PC-9 (cell line): ENCODE measurements around the gene PDIA5.

Source experiments
- EZH2 ChIP-seq: fragments of 200-600 bp; sonication (generic); IDR thresholded peaks from 2 replicates; pipeline ENCODE4 v1.8.0; 2017; ENCODE audit warnings: antibody characterized with exemption, low read depth
- TF ChIP-seq, protein P1 (sequence below): fragments of 200-600 bp; sonication (generic); conservative IDR thresholded peaks from 2 replicates; pipeline ENCODE4 v1.6.1; 2017; ENCODE audit warnings: mixed run types, antibody characterized with exemption, mild to moderate bottlenecking, moderate library complexity

GRCh38 chr3:123094516-123095313 lies 27.9 kb downstream of the PDIA5 start:
- TF ChIP-seq, protein P1, sequence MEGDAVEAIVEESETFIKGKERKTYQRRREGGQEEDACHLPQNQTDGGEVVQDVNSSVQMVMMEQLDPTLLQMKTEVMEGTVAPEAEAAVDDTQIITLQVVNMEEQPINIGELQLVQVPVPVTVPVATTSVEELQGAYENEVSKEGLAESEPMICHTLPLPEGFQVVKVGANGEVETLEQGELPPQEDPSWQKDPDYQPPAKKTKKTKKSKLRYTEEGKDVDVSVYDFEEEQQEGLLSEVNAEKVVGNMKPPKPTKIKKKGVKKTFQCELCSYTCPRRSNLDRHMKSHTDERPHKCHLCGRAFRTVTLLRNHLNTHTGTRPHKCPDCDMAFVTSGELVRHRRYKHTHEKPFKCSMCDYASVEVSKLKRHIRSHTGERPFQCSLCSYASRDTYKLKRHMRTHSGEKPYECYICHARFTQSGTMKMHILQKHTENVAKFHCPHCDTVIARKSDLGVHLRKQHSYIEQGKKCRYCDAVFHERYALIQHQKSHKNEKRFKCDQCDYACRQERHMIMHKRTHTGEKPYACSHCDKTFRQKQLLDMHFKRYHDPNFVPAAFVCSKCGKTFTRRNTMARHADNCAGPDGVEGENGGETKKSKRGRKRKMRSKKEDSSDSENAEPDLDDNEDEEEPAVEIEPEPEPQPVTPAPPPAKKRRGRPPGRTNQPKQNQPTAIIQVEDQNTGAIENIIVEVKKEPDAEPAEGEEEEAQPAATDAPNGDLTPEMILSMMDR, result no peak
- TF ChIP-seq EZH2, result no peak
